Psoas muscle (tissue), 8 donors: ENCODE results near the gene ACBD3. TPM values are rescaled to one million over a fixed set of nuclear protein-coding genes. Genes with fewer than 3 reads are reported as not detected.

Experiments used
- ATAC-seq, 4 donors: fragments of 200-7000 bp; cut with Tn5 transposase; one replicate each; pipeline ENCODE4 v1.9.1; 2020; ENCODE audit warnings: moderate library complexity in 3 of 4, mild to moderate bottlenecking in 2 of 4
- DNase-seq, 2 donors: peaks; one replicate each; pipeline ENCODE4 v3.0.0-alpha.2; 2020
- H3K27ac ChIP-seq: fragments of 200-600 bp; one replicate; pipeline ENCODE4 v1.8.0; 2022
- H3K27me3 ChIP-seq, 3 donors: fragments of 200-600 bp in 1 of 3; one replicate each; pipeline versions ENCODE4 v1.6.1 to v1.8.0; 2013 to 2022; ENCODE audit warnings: low read length in 2 of 3, mild to moderate bottlenecking in 2 of 3, moderate library complexity in 1 of 3; ENCODE audit not compliant: insufficient read depth in 3 of 3
- H3K36me3 ChIP-seq, 2 donors: fragments of 200-600 bp in 1 of 2; one replicate each; pipeline versions ENCODE4 v1.6.1 to v1.8.0; 2013 to 2022; ENCODE audit warnings: low read depth in 1 of 2, mild to moderate bottlenecking in 1 of 2, moderate library complexity in 1 of 2; ENCODE audit not compliant: insufficient read depth in 1 of 2
- H3K4me1 ChIP-seq: fragments of 200-600 bp; one replicate; pipeline ENCODE4 v1.8.0; 2022
- H3K4me3 ChIP-seq: fragments of 200-600 bp; one replicate; pipeline ENCODE4 v1.8.0; 2022; ENCODE audit warnings: mild to moderate bottlenecking
- H3K9me3 ChIP-seq: fragments of 200-600 bp; one replicate; pipeline ENCODE4 v1.8.0; 2022
- WGBS, 3 donors: extraction: QIAGEN DNeasy Blood & Tissue Kit; methylation state at CpG; one replicate each; pipeline versions ENCODE4 v1.1.6 to v1.1.7; 2013; 5-methylcytosine and 5-hydroxymethylcytosine counted together
- intact Hi-C, 2 donors: fragments of 100-400 bp; cut with DNase I; formaldehyde crosslinking; loops; one replicate each; pipeline versions ENCODE4 v1.11.0 to v1.14.2; 2022
- polyA plus RNA-seq, 3 donors: library from polyadenylated mRNA; stranded (reverse); fragments of 200-250 nt; gene quantifications; one replicate each; pipeline ENCODE4 v1.2.3, GENCODE V29; 2013
- total RNA-seq, 4 donors: library from RNA; stranded (reverse); fragmentation: NEBNext Ultra II Directional in 2 of 4; extraction: Animal tissue kit (Norgen Biotek cat#: 25700) in 2 of 4; gene quantifications; one replicate each; pipeline versions ENCODE4 v1.2.1 to v1.2.4, GENCODE V29; 2021 to 2023
- TF ChIP-seq, protein P1 (sequence below): fragments of 200-600 bp; IDR thresholded peaks from one replicate; pipeline ENCODE4 v1.8.0; 2022; ENCODE audit warnings: antibody characterized with exemption
- donor health status: healthy with polysubstance abuse.
- donor health status: DM: no; HTN: no; CAD: no; lungs with moderate emphysema.
- donor health status: Bipolar disorder and iron deficiency.
- donor health status: healthy.
- donor health status: DM: yes; HTN: yes; CAD: no.
- donor health status: DM: no; HTN: no; CAD: no.
- donor health status: DM: no; HTN: no; CAD: no.
- donor health status: DM: yes; HTN: yes; CAD: no.

Gene ACBD3
- total and polyA plus RNA-seq, 7 donors = 13.4 to 35.0 (median 29.3) TPM

DNA sequence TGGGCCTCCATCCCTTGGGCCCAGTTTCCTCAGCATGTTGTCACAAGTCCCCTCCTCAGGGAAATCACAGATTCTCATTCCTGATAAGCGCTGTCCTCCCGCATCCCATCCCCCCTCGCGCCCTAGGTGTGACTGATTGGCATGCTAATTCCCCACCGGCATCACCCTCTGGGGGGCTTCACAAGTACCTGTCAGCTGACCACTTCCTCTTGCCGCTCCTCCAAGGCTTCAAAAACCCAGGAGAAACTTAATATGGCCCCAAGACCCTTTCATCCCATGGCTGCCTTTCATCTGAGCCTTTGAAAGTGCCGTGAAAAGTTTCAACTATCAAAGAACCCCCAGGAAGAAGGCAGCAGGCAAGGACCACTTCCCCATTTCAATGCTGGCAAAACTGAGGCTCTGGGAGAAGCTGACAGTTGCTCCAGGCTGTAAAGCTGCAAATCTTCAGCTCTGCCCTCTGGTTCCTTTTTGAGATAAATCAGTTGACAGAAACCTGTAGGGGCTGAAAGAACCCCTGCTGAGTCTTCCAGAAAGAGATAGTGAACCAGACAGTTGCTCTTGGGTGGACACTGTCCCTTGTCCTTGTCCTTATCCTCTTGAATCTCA, 24.1 kb upstream of the ACBD3 start:
- TF ChIP-seq, protein P1, sequence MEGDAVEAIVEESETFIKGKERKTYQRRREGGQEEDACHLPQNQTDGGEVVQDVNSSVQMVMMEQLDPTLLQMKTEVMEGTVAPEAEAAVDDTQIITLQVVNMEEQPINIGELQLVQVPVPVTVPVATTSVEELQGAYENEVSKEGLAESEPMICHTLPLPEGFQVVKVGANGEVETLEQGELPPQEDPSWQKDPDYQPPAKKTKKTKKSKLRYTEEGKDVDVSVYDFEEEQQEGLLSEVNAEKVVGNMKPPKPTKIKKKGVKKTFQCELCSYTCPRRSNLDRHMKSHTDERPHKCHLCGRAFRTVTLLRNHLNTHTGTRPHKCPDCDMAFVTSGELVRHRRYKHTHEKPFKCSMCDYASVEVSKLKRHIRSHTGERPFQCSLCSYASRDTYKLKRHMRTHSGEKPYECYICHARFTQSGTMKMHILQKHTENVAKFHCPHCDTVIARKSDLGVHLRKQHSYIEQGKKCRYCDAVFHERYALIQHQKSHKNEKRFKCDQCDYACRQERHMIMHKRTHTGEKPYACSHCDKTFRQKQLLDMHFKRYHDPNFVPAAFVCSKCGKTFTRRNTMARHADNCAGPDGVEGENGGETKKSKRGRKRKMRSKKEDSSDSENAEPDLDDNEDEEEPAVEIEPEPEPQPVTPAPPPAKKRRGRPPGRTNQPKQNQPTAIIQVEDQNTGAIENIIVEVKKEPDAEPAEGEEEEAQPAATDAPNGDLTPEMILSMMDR = no peak
- intact Hi-C loops = no loop called here
- ATAC-seq (no peak), DNase-seq (no peak)
- WGBS, 3 donors = 70 to 74% (median 72%) methylated on average over 7 of the region's 7 CpGs
- Histone ChIP-seq H3K4me1 (no peaks in the 10 kb centered on the region), H3K27ac (no peak overlapping the region), H3K36me3 (no peaks in the 10 kb centered on the region), H3K27me3 (no peaks in the 10 kb centered on the region), H3K4me3 (no peak overlapping the region), H3K9me3 (no peaks in the 10 kb centered on the region)

DNA sequence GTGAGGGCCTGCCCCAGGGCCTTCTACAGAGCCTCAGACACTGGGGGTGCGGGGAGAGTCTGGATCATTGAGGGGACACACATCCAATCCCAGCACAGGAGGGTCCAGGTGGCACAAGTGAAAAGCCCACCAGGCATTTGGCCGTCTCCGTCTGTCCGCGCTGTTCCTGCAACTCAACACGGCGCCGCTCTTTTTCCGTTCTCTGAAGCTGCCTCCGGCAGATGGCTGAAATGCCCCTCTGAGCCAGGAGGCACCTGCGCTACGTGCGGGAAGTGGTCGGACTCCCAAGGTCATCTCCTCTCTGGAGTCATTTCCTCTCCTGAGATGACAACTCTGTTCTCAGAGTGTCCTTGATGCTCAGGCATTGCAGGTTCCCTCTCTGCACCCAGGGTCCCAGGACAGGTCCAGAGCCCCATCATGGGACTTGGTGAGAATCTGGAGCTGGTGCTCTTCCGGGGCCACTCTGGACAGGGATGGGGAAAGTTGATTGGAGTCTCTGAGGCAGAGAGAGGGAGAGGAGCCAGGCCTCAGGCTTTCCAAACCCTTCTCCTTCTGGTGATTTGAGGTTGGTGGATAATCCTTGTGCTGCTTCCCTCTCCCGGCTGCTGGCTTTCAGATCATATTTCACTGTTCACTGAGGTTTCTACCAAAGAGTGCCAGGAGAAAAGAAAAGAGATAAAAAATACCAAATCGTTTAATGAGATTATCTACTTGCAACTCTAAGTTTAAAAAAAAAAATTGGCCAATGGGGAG, 22.9 kb upstream of the ACBD3 start:
- H3K27me3 ChIP-seq = no peaks in the 10 kb centered on the region
- intact Hi-C loops = no loop called here
- ATAC-seq (no peak), DNase-seq (no peak)
- H3K9me3 ChIP-seq = no peaks in the 10 kb centered on the region
- H3K27ac ChIP-seq = no peak overlapping the region
- H3K4me3 ChIP-seq = no peak overlapping the region
- no peaks in the 10 kb centered on the region for H3K36me3 ChIP-seq
- 62 to 72% (median 71%) methylated on average over 17 of the region's 17 CpGs for WGBS, 3 donors
- H3K4me1 ChIP-seq = no peaks in the 10 kb centered on the region
- TF ChIP-seq, protein P1 = no peak

DNA sequence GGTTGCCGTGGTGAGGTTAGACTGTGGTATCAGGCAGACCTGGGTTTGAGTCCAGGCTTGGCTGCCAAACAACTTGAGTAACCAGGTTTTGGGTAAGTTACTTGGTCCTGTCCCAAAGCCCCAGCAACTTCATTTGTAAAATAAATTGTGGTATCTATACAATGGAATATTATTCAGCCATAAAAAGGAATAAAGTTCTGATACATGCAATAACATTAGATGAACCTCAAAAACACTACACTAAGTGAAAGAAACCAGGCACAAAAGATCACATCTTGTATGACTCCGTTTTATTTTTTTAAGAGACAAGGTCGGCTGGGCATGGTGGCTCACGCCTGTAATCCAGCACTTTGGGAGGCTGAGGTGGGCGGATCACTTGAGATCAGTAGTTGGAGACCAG, 20.5 kb upstream of the ACBD3 start:
- TF ChIP-seq, protein P1 = no peak
- Histone ChIP-seq H3K4me3 (no peak overlapping the region), H3K4me1 (no peaks in the 10 kb centered on the region), H3K9me3 (no peaks in the 10 kb centered on the region), H3K27ac (no peak overlapping the region), H3K36me3 (no peaks in the 10 kb centered on the region), H3K27me3 (no peaks in the 10 kb centered on the region)
- no peak for DNase-seq
- intact Hi-C loops = no loop called here
- WGBS, 3 donors = 80 to 94% (median 94%) methylated on average over 5 of the region's 5 CpGs
- no peak for ATAC-seq

DNA sequence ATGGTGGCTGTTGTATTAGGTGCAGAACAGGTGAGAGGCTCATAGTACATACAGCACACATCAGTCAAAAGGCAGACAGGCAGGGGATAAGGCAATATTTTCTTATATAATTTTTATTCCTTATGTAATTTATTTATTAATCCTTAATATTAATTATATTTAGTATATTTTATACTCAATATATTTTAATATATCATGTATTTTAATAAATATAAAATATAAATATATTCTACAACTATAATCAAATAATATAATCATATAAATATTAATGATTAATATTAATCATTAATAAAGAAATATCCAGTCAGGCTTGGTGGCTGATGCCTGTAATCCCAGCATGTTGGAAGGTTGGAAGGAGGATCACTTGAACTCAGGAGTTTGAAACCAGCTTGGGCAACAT, 17.7 kb upstream of the ACBD3 start:
- Histone ChIP-seq H3K4me3 (no peak overlapping the region), H3K27ac (no peak overlapping the region), H3K9me3 (no peaks in the 10 kb centered on the region), H3K36me3 (no peaks in the 10 kb centered on the region), H3K27me3 (no peaks in the 10 kb centered on the region), H3K4me1 (no peaks in the 10 kb centered on the region)
- intact Hi-C loops = no loop called here
- DNase-seq = no peak
- TF ChIP-seq, protein P1 = no peak
- ATAC-seq = no peak

DNA sequence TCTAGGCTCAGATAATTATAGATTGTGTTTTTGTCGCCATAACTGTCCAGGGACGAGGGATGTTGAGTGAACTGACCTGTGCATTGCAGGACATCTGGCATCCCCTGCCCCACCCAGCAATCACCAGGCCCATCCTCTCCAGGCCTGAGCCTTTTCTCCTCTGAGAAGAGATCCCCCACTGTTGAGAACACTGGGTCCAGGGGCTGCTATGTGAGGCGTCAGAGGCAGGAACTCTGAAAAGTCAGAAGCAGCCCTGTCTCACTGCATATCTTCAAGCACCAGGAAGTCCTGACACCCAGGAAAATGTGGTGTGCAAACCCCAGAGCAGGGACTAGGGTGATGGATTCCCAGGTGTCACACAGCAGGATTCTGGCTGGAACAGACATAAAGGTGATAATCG, 17.1 kb upstream of the ACBD3 start:
- 82 to 89% (median 88%) methylated on average over 4 of the region's 4 CpGs for WGBS, 3 donors
- H3K27ac ChIP-seq = no peak overlapping the region
- no peaks in the 10 kb centered on the region for H3K27me3 ChIP-seq
- ATAC-seq (no peak), DNase-seq (no peak)
- H3K4me3 ChIP-seq = no peak overlapping the region
- no peaks in the 10 kb centered on the region for H3K4me1 ChIP-seq
- no peaks in the 10 kb centered on the region for H3K36me3 ChIP-seq
- no peaks in the 10 kb centered on the region for H3K9me3 ChIP-seq
- intact Hi-C loops = no loop called here
- TF ChIP-seq, protein P1 = no peak
